T-helper 9 cell (primary cell): ENCODE data around the gene SLC9A2.

Source experiments
- DNase-seq: peaks from one replicate; pipeline ENCODE4 v3.0.0-alpha.2; 2020
- total RNA-seq, 2 donors: gene quantifications; one replicate each; lab custom pipeline; 2026; lab: John Stamatoyannopoulos, UW

SLC9A2 gene, protein sequence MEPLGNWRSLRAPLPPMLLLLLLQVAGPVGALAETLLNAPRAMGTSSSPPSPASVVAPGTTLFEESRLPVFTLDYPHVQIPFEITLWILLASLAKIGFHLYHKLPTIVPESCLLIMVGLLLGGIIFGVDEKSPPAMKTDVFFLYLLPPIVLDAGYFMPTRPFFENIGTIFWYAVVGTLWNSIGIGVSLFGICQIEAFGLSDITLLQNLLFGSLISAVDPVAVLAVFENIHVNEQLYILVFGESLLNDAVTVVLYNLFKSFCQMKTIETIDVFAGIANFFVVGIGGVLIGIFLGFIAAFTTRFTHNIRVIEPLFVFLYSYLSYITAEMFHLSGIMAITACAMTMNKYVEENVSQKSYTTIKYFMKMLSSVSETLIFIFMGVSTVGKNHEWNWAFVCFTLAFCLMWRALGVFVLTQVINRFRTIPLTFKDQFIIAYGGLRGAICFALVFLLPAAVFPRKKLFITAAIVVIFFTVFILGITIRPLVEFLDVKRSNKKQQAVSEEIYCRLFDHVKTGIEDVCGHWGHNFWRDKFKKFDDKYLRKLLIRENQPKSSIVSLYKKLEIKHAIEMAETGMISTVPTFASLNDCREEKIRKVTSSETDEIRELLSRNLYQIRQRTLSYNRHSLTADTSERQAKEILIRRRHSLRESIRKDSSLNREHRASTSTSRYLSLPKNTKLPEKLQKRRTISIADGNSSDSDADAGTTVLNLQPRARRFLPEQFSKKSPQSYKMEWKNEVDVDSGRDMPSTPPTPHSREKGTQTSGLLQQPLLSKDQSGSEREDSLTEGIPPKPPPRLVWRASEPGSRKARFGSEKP
- 0 reads per million in 2 donors for total RNA-seq

DNA sequence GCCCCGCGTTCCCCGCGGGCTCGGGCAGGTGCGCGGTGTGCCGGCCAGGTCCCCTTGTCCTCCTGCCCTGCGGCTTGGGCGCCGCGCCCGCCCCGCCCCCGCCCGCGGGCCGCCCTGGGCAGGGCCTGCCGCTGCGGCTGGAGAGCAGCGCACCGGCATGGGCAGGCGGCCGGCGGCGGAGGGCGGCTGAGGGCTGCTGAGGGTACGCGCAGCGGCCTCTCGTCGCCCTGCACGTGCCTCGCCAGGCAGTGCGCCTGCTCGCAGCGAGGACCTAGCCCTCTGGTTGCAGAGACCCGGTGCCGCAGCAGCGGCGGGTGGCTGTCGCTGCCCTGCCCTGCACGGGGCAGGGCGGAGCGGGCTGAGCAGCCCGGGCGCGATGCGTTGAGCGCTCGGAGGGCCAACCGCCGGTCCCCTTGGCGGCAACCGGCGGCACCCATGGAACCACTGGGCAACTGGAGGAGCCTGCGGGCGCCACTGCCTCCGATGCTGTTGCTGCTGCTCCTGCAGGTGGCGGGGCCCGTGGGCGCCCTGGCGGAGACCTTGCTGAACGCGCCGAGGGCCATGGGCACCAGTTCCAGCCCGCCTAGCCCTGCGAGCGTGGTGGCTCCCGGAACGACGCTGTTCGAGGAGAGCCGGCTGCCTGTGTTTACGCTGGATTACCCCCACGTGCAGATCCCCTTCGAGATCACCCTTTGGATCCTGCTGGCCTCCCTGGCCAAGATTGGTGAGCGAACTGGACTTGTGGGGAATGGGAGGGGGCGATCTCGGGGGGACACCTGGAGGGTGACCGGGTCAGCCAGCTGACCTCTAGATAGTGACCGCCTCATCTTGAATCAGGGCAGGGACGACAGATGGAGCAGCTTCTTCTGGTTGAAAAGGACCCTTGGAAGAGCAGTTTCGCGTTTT is at the start of gene SLC9A2:
TSS of gene SLC9A2 (plus strand) at position 140 of the 906 bp plus-strand sequence. CDS start at position 436, 296 bp downstream.
- no peak for DNase-seq

DNA sequence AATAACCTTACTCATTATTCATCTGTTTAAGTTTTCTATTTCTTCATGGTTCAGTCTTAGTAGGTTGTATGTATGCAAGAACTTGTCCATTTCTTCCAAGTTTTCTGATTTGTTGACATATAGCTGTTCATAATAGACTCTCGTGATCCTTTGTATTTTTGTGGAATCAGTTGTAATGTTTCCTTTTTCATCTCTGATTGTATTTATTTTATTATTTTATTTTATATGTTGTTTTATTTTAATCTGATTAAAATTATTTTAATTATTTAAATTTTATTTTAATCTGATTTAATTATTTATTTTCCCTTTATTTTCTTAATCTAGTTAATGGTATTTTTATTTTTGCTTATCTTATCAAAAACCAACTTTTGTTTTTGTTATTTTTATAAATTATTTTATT is 43.5 kb upstream of the SLC9A2 start:
- DNase-seq: no peak

DNA sequence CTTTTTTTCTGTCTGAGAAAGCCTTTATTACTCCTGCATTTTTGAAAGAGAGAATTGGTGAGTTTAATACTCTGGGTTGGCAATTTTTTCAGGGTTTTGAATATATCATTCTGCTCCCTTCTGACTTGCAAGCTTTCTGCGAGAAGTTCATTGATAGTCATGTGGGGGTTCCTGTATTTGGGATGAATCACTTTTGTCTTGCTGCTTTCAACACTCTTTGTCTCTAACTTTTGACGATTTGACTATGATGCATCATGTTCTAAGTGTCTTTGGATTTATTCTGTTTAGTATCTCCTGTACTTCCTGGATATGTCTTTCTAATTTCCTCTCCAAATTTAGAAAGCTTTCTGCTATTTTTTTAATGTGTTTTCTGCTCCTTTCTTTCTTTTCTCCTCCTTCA is 41.0 kb upstream of the SLC9A2 start:
- no peak for DNase-seq

DNA sequence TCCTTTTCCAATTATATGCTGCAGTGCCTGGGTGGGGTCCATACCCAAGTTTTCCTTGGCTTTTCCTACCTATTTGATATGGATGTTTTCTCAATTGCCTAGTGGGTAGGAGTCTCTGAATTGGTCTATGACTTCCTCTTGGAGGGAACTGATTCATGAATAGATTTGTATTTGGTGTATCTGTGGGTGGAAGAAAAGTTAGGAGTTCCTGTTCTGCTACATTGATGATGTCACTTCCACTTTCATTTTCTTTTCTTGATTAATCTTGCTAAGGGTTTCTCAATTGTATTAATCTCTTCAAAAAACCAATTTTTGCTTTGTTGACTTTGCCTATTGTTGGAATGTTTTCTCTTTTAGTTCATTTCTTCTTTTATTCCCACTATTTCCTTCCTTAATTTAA is 37.4 kb upstream of the SLC9A2 start:
- DNase-seq: no peak

DNA sequence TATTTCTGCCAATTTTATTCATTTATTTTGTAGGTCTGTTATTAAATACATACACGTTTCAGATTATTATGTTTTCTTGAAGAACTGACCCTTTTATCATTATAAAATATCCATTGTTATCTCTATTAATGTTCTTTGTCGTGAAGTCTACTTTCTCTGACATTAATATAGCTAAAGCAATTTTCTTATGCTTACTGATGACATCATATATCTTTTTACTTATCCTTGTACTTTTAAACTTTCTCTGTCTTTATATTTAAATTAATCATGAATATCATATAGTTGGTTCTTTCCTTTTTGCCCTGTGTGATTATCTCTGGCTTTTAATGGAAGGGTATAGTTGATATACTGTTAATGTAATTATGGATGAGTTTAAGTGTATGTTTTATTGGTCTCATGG is 36.5 kb upstream of the SLC9A2 start:
- DNase-seq: no peak

DNA sequence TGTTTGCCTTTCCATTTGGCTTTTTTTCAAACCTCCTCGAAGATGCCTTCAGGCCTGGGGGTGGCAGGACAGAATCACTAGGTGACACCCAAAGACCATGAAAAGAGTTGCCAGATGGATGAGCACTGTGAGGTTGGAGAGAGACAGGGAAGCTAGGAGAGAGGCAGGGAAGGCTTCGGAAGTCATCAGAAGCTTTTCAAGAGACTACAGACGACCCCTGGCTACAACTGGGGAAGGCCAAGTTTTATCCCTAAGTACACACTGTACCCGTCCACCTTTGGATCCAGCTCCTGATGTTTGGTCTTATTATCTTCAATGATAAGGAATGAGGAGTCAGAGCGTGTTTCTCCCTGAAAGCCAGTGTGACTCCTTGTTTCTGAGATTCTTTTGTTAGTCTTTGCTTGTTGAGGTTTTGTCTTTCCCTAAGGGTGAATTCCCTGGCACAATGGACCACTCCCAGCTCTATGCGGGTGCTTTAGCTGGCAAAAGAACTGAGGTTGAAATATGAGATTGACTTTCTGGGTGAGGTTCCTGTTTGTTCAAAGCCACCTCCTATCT is 33.4 kb upstream of the SLC9A2 start:
- DNase-seq: no peak

DNA sequence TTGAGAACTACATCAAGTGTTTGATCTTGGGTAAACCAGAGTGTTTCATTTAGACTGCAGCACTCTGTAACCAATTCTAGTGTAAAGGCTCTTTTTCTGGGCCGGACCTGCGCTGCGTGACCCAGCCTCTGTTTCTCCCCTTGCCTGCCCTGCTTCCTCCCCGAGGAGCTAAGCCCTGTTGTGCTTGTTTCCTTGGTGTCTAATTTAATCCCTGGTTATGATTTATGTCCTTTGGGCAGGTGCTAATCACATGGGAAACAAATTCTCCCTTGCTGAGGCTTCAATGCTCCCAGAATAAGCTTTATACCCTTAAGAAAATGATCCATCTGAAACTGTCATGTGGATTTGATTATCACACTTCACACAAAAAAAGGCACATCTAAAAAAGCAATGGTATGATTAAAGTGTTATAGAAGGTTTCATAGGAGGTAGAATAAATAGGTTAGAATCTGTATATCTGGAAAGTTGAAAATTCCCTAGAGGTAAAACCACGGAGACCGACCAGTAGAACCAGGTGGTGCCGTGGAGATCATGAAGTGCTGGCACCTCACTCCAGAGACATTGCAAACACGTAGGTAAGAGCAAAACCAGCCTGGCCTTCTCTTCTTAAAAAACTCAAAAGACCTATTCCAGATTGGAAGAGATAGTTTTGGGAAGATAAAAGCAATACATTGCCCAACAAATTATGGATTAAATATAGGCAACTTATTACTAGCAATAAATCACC is 31.0 kb upstream of the SLC9A2 start:
- DNase-seq: no peak

DNA sequence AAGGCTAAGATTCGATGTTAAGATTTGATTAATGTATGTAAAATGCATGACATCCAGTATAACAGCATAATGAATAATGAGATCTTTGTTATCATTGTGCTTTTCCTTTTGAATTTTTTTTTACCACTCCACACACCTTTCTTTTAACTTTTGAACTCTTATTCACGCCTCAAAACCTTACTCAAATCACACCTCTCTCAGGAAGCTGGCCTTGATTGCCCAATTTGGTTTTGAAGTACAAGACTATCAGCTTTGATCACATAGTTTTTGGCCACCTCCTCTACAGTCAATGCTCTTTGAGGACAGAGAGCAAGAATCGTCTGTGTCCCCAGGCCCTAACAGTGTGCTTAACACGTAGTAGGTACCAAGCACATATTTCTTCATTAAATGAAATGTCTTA is 29.9 kb upstream of the SLC9A2 start:
- no peak for DNase-seq

DNA sequence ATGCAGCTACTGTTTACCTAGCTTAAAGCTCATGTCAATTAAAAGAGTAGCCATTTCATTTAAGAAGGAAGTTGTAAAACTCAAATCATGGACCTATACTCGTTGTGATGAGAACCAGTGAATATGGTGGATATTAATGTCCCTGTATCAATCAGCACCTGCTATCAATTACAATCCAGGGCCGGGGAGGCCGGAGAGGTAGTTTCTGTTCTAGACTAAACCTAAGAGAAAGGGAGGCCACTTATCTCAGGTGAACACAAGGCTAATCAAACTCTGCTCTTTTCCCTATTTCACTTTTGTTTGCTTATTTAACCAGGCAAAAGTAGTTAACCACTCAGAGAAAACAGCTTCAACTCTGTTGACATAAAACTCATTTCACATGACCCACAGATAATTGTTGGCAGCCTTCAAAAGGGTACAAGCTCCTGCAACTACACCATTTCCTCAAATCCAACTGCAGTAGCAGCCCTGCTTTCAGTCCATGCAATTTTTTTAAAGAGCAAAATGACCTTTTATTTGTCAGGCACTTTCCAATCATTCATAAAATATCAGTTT is 27.8 kb upstream of the SLC9A2 start:
- no peak for DNase-seq

DNA sequence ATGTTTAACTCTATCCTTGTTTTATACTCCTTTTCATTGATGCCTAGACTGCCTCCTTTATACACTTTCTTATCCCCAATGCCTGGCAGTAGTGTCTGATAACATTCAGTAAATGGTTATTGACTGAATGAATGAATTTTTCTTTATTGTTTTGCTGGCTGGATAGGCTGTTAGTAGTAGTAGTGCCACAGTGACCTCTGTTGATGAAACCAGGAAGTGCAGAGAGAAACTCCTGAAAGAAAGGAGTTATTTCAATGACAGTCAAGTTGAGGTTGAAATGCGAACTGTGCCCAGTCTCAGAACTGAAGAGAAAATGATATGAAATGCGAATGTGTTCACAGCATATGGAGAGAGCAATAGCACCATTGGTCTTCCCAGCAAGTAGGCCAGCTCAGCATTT is 26.8 kb upstream of the SLC9A2 start:
- no peak for DNase-seq

DNA sequence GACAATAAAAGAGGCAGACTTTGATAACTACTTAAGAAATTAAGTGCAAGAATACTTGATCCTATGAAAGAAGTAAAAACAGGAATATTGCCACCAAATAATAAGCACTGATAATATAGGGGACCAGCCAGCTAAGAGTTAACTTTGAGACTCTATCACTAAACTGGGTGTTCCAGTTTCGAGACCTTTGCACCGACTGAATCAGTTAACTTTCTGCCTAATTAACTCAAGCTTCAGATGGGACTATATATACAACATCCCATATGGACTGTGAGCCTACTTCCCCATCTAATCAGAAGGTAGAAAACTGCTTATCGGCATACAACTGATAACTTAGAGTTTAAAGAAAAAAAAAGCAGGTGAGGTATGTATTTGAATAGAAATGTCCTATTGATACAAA is 25.8 kb upstream of the SLC9A2 start:
- no peak for DNase-seq

DNA sequence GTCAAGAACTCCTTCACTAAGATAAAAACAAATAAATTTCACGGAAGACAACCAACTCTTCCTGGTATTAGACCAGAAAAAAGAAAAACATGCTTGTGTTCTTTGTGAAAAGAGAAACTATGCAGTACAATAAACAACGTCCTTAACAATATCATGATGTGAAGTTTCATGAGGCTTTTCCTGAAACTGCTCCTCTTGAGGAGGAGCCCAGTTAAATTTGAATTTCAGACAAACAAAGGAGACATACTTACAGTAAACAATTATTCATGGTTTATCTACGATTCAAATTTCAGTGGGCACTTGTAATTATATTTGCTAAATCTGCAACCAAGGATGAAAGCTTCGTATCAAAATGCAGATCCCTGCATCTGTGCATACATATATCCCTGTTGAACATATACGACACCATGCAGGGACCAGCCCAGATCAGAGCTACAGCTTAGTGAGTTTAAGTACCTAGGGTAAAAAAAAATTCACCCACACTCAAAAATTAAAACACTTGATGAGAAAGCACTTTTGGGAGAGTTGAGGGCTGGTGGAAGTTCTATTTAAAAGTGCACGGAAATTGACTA is 24.8 kb upstream of the SLC9A2 start:
- DNase-seq: no peak

DNA sequence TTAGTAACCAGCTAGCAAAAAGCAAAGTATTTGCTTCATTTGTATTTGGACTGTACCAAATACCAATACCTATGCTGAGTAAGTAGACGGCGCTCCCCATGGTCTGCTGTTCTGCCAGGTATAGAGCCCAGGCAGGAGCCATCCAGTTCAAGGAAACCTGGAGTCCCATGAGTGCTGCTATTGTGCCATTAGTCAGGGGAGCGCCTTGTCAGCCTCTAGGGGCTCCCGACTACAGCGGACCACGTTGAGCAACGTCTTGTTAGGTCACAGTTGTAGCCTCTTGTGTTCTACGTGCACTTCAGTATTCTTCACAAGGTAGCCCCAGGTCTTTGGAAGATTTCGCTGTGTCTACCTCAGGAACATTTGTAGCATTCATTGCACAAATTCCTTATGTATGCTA is 21.6 kb upstream of the SLC9A2 start:
- DNase-seq: no peak

DNA sequence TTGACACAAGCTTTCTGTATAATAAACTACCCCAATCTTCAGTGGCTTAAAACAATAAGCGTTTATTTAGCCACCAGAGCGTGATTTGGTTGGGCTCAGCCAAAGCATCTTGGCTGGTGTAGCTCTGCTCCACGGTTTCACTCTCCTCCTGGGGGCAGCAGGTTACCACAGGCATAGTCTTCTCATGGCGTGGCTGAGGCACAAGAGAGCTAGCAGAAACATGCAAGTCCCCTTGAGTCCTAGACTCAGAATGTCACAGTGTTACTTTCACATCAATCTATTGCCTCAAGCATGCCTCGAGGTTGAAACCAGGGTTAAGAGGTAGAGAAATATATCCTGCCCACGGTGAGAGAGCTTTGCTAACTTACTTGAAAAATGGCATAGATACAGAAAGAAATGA is 19.9 kb upstream of the SLC9A2 start:
- no peak for DNase-seq

DNA sequence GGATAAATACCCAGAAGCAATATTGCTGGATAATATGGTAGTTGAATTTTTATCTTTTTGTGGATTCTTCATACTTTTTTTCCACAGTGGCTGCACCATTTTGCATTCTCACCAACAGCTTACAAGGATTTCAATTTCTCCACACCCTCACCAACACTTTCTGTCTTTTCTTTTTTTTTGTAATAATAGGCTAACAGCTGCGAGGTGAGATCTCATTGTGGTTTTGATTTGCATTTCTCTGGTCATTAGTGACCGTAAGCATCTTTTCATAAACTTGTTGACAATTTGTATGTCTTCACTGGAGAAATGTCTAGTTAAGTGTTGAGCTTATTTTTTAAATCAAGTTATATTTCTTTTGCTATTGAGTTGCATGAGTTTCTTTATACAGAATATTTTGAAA is 17.6 kb upstream of the SLC9A2 start:
- DNase-seq: no peak

DNA sequence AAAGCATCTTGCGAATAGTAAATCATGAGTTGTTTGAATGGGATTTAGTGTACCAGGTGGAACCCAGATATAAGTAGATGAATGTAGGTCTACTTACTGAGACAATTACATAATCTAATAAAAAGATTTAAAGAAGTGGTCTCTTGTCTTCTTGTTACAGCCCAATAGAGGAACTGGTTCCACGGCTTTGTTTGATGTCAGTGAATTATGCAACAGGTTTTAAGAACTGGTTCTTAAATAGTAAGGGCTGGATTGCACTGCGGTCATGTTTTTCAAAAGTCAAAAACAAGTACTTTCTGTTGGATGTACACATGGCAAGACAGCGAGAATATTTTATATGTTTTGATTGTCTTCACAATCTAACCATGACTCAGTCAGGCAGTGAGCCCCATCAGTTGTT is 15.4 kb upstream of the SLC9A2 start:
- no peak for DNase-seq

DNA sequence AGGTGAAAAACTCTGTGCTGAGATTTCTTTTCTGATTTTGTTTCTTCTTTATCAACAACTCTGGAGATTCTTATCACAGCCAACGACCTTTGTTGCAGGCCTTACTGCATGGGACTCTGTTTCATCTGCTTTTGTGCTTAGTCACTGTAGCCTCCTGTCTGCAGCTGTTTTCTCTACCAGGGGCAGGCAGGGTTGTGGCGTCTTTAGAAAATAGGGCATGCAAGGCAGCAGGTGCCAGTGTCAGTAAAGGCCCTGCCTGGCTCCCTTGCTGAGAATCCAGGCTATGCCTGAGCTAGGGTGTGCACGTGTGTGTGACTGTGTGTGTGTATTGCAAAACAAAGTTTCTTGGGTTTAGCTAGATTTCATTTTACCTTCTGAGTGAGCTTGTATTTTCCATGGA is 14.6 kb upstream of the SLC9A2 start:
- DNase-seq: no peak

DNA sequence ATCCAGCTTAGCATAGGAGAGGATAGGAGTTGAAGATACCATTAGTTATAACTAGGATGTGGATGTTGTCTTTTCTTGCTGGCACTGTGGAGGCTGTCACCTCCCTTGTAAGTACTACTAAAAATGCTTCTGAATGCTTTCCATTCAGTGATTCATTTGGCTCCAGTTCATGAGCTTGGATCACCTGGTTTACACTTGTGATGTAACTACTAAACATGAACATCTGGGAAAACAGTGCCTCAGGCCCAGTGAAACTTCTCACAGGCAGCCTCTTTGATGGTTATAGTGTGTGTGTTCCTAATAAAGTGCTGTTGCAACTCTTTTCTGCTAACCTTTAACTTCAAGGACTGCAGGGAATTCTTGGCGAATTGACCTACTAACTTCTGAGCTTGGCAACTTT is 13.0 kb upstream of the SLC9A2 start:
- DNase-seq: no peak

DNA sequence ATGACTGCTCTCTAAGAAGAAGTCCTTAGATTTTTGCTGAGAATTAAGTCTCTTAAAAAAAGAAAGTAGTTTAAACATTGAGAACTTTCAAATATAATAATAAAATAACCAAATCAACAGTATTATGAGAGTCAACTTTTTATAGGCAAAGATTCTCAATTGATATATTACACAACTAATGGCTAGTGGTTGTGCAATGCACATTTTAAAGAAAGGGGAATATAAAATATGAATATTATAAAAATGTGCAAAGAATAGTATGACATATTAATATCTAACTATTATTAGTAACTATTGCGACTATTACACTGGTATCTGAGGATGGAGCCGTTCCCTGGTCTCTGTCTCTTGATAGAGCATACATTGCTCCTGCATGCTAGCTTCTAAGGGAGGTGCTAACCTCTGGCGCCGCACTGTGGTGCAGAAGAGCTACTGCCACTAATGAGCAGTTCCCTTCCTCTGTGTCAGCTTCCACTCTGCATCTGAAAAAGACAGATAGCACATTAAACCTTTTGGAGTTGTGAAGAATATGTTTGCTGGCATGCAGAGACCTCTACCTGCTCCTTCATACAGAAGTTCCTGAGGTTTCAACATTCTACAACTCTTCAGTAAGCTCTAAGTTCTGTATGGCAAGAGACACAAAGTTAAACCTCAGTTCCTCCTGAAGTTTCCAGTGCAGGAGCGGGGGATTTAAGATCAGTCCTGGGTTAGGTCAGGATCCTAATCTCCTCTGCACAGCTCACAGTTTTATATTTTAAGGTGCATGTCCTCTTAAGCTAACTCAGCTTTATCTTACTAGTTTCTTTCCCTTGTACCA is 3.5 kb upstream of the SLC9A2 start:
- DNase-seq: no peak
